Amniotic stem cell (primary cell): ENCODE measurements around the gene DIPK1A.

Experiments used
- DNase-seq: peaks from one replicate; lab custom pipeline; 2025; lab: John Stamatoyannopoulos, UW

The DIPK1A gene

GRCh38 chr1:92792340-92792782 lies 168.9 kb downstream of the DIPK1A start:
- no peak for DNase-seq
